BLaER1 (cell line): ENCODE data around the gene GTF3C1.
"Not testable (repeated sequence)": the region's sequence is repeated elsewhere in the genome, so short reads cannot be mapped to it uniquely, and the experiment has no call there.

Source experiments
- H3K27ac ChIP-seq: shearing (Covaris generic); formaldehyde crosslinking; 2 replicates; pipeline ENCODE4 v1.8.1; 2022
- H3K27me3 ChIP-seq: shearing (Covaris generic); formaldehyde crosslinking; 2 replicates; pipeline ENCODE4 v1.8.1; 2022
- H3K36me3 ChIP-seq: shearing (Covaris generic); formaldehyde crosslinking; 2 replicates; pipeline ENCODE4 v1.8.1; 2022
- H3K4me1 ChIP-seq: shearing (Covaris generic); formaldehyde crosslinking; 2 replicates; pipeline ENCODE4 v1.8.1; 2022
- H3K4me2 ChIP-seq: shearing (Covaris generic); formaldehyde crosslinking; 2 replicates; pipeline ENCODE4 v1.8.1; 2022
- H3K4me3 ChIP-seq: shearing (Covaris generic); formaldehyde crosslinking; 2 replicates; pipeline ENCODE4 v1.8.1; 2022
- H3K9ac ChIP-seq: shearing (Covaris generic); formaldehyde crosslinking; 2 replicates; pipeline ENCODE4 v1.8.1; 2022
- H3K9me3 ChIP-seq: shearing (Covaris generic); formaldehyde crosslinking; 2 replicates; pipeline ENCODE4 v1.8.1; 2022
- H4K20me1 ChIP-seq: shearing (Covaris generic); formaldehyde crosslinking; 2 replicates; pipeline ENCODE4 v1.8.1; 2022
- Cebpa-rat ChIP-seq: shearing (Covaris generic); IDR thresholded peaks from 2 replicates; pipeline ENCODE4 v1.8.1; 2022

The GTF3C1 gene

GRCh38 chr16:27460663-27461482 lies 88.8 kb downstream of the GTF3C1 start:
- TF ChIP-seq Cebpa-rat = no peak
- Histone ChIP-seq H3K4me2 (peak overlapping the region; percentile 55), H3K36me3 (peaks cover 75% of the 10 kb centered on the region)

GRCh38 chr16:27460213-27460612 lies 89.5 kb downstream of the GTF3C1 start:
- TF ChIP-seq Cebpa-rat = no peak
- H3K4me3 ChIP-seq = no peak overlapping the region
- 0 out of 2 replicates have a peak overlapping the region, but pooled peaks have one; percentile 5 for H3K9ac ChIP-seq
- peak overlapping the region; percentile 50; the same call in 1 of the 2 replicates for H3K27ac ChIP-seq
- H3K4me2 ChIP-seq = no peak overlapping the region; the same call in 1 of the 2 replicates
- peaks cover 80% of the 10 kb centered on the region for H3K4me1 ChIP-seq
- peaks cover 68% of the 10 kb centered on the region for H3K36me3 ChIP-seq
- no peaks in the 10 kb centered on the region for H3K9me3 ChIP-seq
- peaks cover 23% of the 10 kb centered on the region for H4K20me1 ChIP-seq
- no peaks in the 10 kb centered on the region for H3K27me3 ChIP-seq

More at GRCh38 chr16:27460663-27461482, 88.8 kb downstream of the GTF3C1 start:
- peaks cover 74% of the 10 kb centered on the region for H3K4me1 ChIP-seq
- no peaks in the 10 kb centered on the region for H3K9me3 ChIP-seq
- H3K9ac ChIP-seq = peak overlapping the region; percentile 11; the same call in 1 of the 2 replicates
- H3K27ac ChIP-seq = peak overlapping the region; percentile 50
- no peaks in the 10 kb centered on the region for H3K27me3 ChIP-seq
- H3K4me3 ChIP-seq = no peak overlapping the region
- peaks cover 23% of the 10 kb centered on the region for H4K20me1 ChIP-seq

- no peak for TF ChIP-seq Cebpa-rat
- no peak overlapping the region for H3K9ac ChIP-seq
- peaks cover 23% of the 10 kb centered on the region for H4K20me1 ChIP-seq
- no peaks in the 10 kb centered on the region for H3K9me3 ChIP-seq
- H3K27me3 ChIP-seq = no peaks in the 10 kb centered on the region
- H3K4me1 ChIP-seq = peaks cover 86% of the 10 kb centered on the region
- no peak overlapping the region for H3K4me2 ChIP-seq
- no peak overlapping the region for H3K27ac ChIP-seq
- no peak overlapping the region for H3K4me3 ChIP-seq
- H3K36me3 ChIP-seq = peaks cover 58% of the 10 kb centered on the region
Observed at GRCh38 chr16:27458987-27459688, 90.6 kb downstream of the GTF3C1 start.

GRCh38 chr16:27458258-27458657 lies 91.5 kb downstream of the GTF3C1 start:
- H3K9me3 ChIP-seq = no peaks in the 10 kb centered on the region
- peaks cover 49% of the 10 kb centered on the region for H3K36me3 ChIP-seq
- 0 out of 2 replicates have a peak overlapping the region, but pooled peaks have one; percentile 40 for H3K9ac ChIP-seq
- H3K27me3 ChIP-seq = no peaks in the 10 kb centered on the region
- TF ChIP-seq Cebpa-rat = no peak
- peaks cover 87% of the 10 kb centered on the region for H3K4me1 ChIP-seq
- no peak overlapping the region for H3K4me2 ChIP-seq
- no peak overlapping the region for H3K4me3 ChIP-seq
- H3K27ac ChIP-seq = no peak overlapping the region
- peaks cover 17% of the 10 kb centered on the region for H4K20me1 ChIP-seq

GRCh38 chr16:27457605-27457900 lies 92.2 kb downstream of the GTF3C1 start:
- peaks cover 87% of the 10 kb centered on the region for H3K4me1 ChIP-seq
- H3K9ac ChIP-seq, H3K4me3 ChIP-seq, H3K27ac ChIP-seq, H3K9me3 ChIP-seq, H3K27me3 ChIP-seq, H3K4me2 ChIP-seq: not testable (repeated sequence)
- peaks cover 11% of the 10 kb centered on the region for H4K20me1 ChIP-seq
- H3K36me3 ChIP-seq = peaks cover 42% of the 10 kb centered on the region

GRCh38 chr16:27455700-27456099 lies 94.0 kb downstream of the GTF3C1 start:
- H3K4me2 ChIP-seq = peak overlapping the region; percentile 77
- H3K27ac ChIP-seq = peak overlapping the region; percentile 82
- H3K4me3 ChIP-seq = no peak overlapping the region
- peak overlapping the region; percentile 1; the same call in 1 of the 2 replicates for H3K9ac ChIP-seq
- H3K36me3 ChIP-seq = peaks cover 23% of the 10 kb centered on the region
- no peak for TF ChIP-seq Cebpa-rat
- peaks cover 87% of the 10 kb centered on the region for H3K4me1 ChIP-seq
- H3K27me3 ChIP-seq = no peaks in the 10 kb centered on the region
- no peaks in the 10 kb centered on the region for H3K9me3 ChIP-seq
- no peaks in the 10 kb centered on the region for H4K20me1 ChIP-seq

DNA sequence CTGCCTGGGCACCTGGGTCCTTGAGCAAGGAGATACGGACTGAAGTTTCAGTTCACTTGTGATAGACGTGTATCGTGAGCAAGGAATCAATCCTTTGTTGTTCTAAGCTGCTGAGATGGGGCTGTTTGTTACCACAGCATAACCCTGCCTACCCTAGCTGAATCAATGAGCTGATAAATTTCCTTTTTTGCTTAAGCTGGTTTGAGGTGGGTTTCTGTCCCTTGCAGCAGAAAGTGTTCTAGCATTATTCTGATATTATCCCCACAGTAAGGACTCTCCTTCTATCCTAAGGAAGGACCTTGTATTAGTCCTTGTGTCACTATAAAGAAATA lies 96.3 kb downstream of the GTF3C1 start:
- H3K27me3 ChIP-seq = no peaks in the 10 kb centered on the region
- H3K36me3 ChIP-seq = 0 out of 2 replicates have a peak, but pooled peaks cover under 1% of the 10 kb centered on the region
- H3K9me3 ChIP-seq = no peaks in the 10 kb centered on the region
- peaks cover 99% of the 10 kb centered on the region for H3K4me1 ChIP-seq
- no peak overlapping the region for H3K4me3 ChIP-seq
- peak overlapping the region; percentile 53 for H3K4me2 ChIP-seq
- TF ChIP-seq Cebpa-rat = no peak
- no peaks in the 10 kb centered on the region for H4K20me1 ChIP-seq
- peak overlapping the region; percentile 82 for H3K27ac ChIP-seq
- H3K9ac ChIP-seq = no peak overlapping the region

DNA sequence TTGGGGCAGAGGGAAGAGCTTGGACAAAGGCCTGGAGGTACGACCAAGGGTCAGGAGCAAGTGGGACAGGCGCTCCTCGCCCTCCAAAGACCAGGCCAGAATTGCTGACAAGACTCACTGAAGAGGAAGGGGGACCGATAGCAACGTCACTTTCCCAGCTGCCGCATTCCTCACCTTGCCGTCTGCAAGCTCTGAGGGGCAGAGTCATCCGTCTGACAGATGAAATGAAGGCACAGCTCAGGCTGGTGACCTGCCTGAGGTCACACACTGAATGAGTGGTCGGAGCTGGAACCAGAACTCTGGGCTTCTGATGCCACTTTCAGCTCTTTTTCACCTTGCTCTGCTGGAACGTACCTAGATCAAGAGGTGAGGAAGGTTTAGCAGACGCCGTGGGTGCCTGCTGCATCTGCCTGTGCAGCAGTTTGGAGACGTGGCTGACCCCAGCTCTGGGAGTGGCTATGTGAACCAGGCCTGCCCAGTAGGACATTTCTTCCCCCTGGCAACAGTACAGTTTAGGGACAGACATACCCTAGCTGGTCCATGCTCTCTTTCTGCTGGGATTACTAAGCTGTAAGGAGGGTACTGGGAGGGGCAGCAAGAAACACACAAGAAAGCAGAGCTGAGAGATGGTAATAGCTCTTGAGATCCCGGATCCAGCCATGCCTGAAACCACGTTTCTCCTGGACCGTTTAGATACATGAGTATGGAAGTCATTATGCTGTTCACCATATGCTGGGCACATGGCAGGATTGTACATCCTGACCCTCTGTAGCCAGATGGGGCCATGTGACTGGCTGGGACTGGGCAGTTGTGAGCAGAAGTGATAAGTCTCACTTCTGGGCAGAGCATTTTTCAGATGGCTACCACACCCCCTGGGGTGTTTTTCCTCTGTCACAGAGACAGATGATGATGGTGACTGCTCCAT lies 96.9 kb downstream of the GTF3C1 start:
- H3K27me3 ChIP-seq = no peaks in the 10 kb centered on the region
- no peaks in the 10 kb centered on the region for H4K20me1 ChIP-seq
- H3K4me1 ChIP-seq = peaks cover 97% of the 10 kb centered on the region
- H3K9ac ChIP-seq = no peak overlapping the region
- H3K27ac ChIP-seq = peak overlapping the region; percentile 82
- H3K9me3 ChIP-seq = peaks cover under 1% of the 10 kb centered on the region; the same call in 1 of the 2 replicates
- peak overlapping the region; percentile 53 for H3K4me2 ChIP-seq
- H3K36me3 ChIP-seq = peaks cover 2% of the 10 kb centered on the region; the same call in 1 of the 2 replicates
- TF ChIP-seq Cebpa-rat = no peak
- H3K4me3 ChIP-seq = no peak overlapping the region

DNA sequence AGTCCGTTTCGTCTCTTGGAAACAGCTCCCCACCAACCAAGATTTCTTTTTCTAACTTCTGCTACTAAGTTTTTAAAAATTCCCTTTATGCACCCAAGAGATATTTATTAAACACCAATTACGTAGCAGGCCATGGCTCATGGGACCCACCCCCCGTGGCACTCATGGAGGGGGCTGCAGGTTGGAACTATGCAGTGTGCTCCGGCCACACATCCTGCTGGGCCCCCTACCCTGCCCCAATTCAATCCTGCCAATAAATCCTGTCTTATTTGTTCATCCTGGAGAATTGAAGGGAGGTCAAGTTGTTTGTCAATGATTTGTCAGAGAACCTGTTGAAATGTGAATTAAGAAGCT lies 99.5 kb downstream of the GTF3C1 start:
- Histone ChIP-seq H3K27ac (peak overlapping the region; percentile 57), H3K36me3 (peaks cover 28% of the 10 kb centered on the region)

More for the DNA sequence above, 99.5 kb downstream of the GTF3C1 start:
- Histone ChIP-seq H3K9me3 (peaks cover 7% of the 10 kb centered on the region), H3K4me1 (peaks cover 82% of the 10 kb centered on the region), H3K9ac (peak overlapping the region; percentile 51; the same call in 1 of the 2 replicates), H3K27me3 (no peaks in the 10 kb centered on the region), H3K4me2 (peak overlapping the region; percentile 94), H3K4me3 (peak overlapping the region; percentile 39), H4K20me1 (no peaks in the 10 kb centered on the region)
- TF ChIP-seq Cebpa-rat = no peak
